Activated naive CD8-positive, alpha-beta T cell (primary cell): Measurements from ENCODE around the gene FGF14.

ENCODE experiments used
- H3K27ac Mint-ChIP-seq: one replicate; pipeline ENCODE4 v1.8.0; 2021; ENCODE audit warnings: mixed read lengths
- H3K27me3 Mint-ChIP-seq: one replicate; pipeline ENCODE4 v1.8.0; 2021; ENCODE audit warnings: mixed read lengths
- H3K36me3 Mint-ChIP-seq: one replicate; pipeline ENCODE4 v1.8.0; 2021; ENCODE audit warnings: mixed read lengths
- H3K4me1 Mint-ChIP-seq: one replicate; pipeline ENCODE4 v1.8.0; 2021; ENCODE audit warnings: low read depth, mixed read lengths
- H3K4me3 Mint-ChIP-seq: one replicate; pipeline ENCODE4 v1.8.0; 2021; ENCODE audit warnings: mild to moderate bottlenecking, mixed read lengths
- H3K9me3 Mint-ChIP-seq: one replicate; pipeline ENCODE4 v1.8.0; 2021; ENCODE audit warnings: low read depth, mixed read lengths

The FGF14 gene

GRCh38 chr13:101916775-101917474 lies 484.9 kb downstream of the FGF14 start:
- H3K36me3 Mint-ChIP-seq, result no peaks in the 10 kb centered on the region
- no peak overlapping the region for H3K4me3 Mint-ChIP-seq
- no peaks in the 10 kb centered on the region for H3K9me3 Mint-ChIP-seq
- H3K4me1 Mint-ChIP-seq, result peaks cover 5% of the 10 kb centered on the region
- no peak overlapping the region for H3K27ac Mint-ChIP-seq
- H3K27me3 Mint-ChIP-seq, result peaks cover 45% of the 10 kb centered on the region

GRCh38 chr13:101916108-101916774 lies 485.6 kb downstream of the FGF14 start:
- no peak overlapping the region for H3K27ac Mint-ChIP-seq
- no peaks in the 10 kb centered on the region for H3K9me3 Mint-ChIP-seq
- H3K36me3 Mint-ChIP-seq, result no peaks in the 10 kb centered on the region
- H3K27me3 Mint-ChIP-seq, result peaks cover 39% of the 10 kb centered on the region
- H3K4me3 Mint-ChIP-seq, result no peak overlapping the region
- H3K4me1 Mint-ChIP-seq, result peaks cover 5% of the 10 kb centered on the region

- Mint-ChIP-seq H3K9me3 (no peaks in the 10 kb centered on the region), H3K36me3 (no peaks in the 10 kb centered on the region), H3K27me3 (peaks cover 37% of the 10 kb centered on the region), H3K4me3 (no peak overlapping the region), H3K4me1 (peaks cover 5% of the 10 kb centered on the region), H3K27ac (no peak overlapping the region)
Observed at GRCh38 chr13:101915755-101916107, 486.1 kb downstream of the FGF14 start.

DNA sequence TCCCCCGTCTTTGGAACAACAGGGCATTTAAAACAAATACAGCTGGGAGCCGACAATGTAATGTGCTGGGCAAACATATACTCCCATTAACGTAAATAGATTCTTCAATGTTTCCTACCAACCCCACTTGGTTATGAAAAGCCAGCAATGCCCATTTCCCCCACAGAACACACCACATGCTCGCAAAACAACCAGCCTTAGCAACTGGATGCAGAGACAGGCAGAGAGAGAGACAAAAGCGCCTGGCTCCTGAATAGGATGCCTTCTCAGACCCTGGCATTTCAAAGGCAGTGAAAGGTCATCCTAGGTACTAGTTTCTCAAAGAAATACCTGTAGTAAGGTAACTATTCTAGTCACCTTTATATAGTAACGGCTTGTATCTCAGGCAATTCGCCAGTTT lies 486.5 kb downstream of the FGF14 start:
- Mint-ChIP-seq H3K4me1 (peaks cover 5% of the 10 kb centered on the region), H3K36me3 (no peaks in the 10 kb centered on the region), H3K27me3 (peaks cover 35% of the 10 kb centered on the region), H3K9me3 (no peaks in the 10 kb centered on the region), H3K4me3 (no peak overlapping the region), H3K27ac (no peak overlapping the region)

GRCh38 chr13:101911752-101912151 lies 490.1 kb downstream of the FGF14 start:
- Mint-ChIP-seq H3K27me3 (peaks cover 19% of the 10 kb centered on the region), H3K36me3 (no peaks in the 10 kb centered on the region), H3K9me3 (peaks cover 5% of the 10 kb centered on the region), H3K4me1 (peaks cover 3% of the 10 kb centered on the region), H3K27ac (no peak overlapping the region), H3K4me3 (no peak overlapping the region)

- no peak overlapping the region for H3K4me3 Mint-ChIP-seq
- H3K27ac Mint-ChIP-seq, result no peak overlapping the region
- H3K4me1 Mint-ChIP-seq, result no peaks in the 10 kb centered on the region
- peaks cover 1% of the 10 kb centered on the region for H3K27me3 Mint-ChIP-seq
- H3K36me3 Mint-ChIP-seq, result no peaks in the 10 kb centered on the region
- peaks cover 8% of the 10 kb centered on the region for H3K9me3 Mint-ChIP-seq
Observed at GRCh38 chr13:101903890-101904289, 498.0 kb downstream of the FGF14 start.

- no peak overlapping the region for H3K27ac Mint-ChIP-seq
- no peak overlapping the region for H3K4me3 Mint-ChIP-seq
- no peaks in the 10 kb centered on the region for H3K4me1 Mint-ChIP-seq
- peaks cover 3% of the 10 kb centered on the region for H3K9me3 Mint-ChIP-seq
- H3K27me3 Mint-ChIP-seq, result peaks cover 4% of the 10 kb centered on the region
- no peaks in the 10 kb centered on the region for H3K36me3 Mint-ChIP-seq
Observed at GRCh38 chr13:101898676-101899075, 503.2 kb downstream of the FGF14 start.

GRCh38 chr13:101896541-101896940 lies 505.3 kb downstream of the FGF14 start:
- H3K27ac Mint-ChIP-seq, result no peak overlapping the region
- H3K4me3 Mint-ChIP-seq, result no peak overlapping the region
- H3K36me3 Mint-ChIP-seq, result no peaks in the 10 kb centered on the region
- no peaks in the 10 kb centered on the region for H3K9me3 Mint-ChIP-seq
- no peaks in the 10 kb centered on the region for H3K4me1 Mint-ChIP-seq
- H3K27me3 Mint-ChIP-seq, result peaks cover 2% of the 10 kb centered on the region

DNA sequence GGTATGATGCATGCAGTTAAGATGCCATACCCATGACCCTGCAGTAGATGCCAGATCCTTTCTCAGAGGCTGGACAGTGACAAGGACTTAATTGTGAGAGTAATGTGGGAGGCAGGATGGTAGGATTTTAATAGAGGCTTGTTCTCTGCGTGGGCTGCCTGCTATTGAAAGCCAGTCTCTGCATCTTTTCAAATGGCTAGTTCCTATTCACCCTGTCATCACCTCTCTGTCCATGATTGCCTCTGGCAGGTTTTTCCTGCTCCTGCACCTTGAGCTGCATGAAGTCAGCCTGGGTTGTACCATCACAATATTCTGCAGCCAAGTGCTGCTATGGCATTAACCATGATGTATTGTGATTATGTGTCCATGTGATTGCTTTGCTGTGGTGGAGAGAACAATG lies 508.8 kb downstream of the FGF14 start:
- H3K27me3 Mint-ChIP-seq, result peaks cover 2% of the 10 kb centered on the region
- H3K4me1 Mint-ChIP-seq, result no peaks in the 10 kb centered on the region
- H3K4me3 Mint-ChIP-seq, result no peak overlapping the region
- H3K9me3 Mint-ChIP-seq, result no peaks in the 10 kb centered on the region
- H3K27ac Mint-ChIP-seq, result no peak overlapping the region
- H3K36me3 Mint-ChIP-seq, result no peaks in the 10 kb centered on the region

DNA sequence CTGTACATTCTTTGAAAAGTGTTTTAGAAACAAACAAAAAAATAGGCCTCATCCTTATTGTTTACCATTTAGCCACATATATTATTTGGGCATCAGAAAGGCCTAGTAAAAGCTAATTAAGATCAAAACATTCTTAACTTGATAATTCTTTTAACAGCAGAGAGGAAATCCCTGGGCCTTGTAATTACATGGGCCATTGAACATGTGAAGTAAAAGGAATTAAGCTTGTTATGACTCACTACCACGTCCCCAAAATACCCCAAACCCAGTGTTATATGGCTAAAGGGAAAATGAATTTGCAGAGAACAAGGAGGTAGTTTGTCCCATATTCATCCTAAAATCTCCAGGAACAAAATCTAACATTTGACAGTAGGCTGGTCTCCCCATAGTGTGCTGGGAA lies 509.6 kb downstream of the FGF14 start:
- no peak overlapping the region for H3K4me3 Mint-ChIP-seq
- H3K36me3 Mint-ChIP-seq, result no peaks in the 10 kb centered on the region
- no peaks in the 10 kb centered on the region for H3K9me3 Mint-ChIP-seq
- H3K27me3 Mint-ChIP-seq, result peaks cover 2% of the 10 kb centered on the region
- no peaks in the 10 kb centered on the region for H3K4me1 Mint-ChIP-seq
- no peak overlapping the region for H3K27ac Mint-ChIP-seq

DNA sequence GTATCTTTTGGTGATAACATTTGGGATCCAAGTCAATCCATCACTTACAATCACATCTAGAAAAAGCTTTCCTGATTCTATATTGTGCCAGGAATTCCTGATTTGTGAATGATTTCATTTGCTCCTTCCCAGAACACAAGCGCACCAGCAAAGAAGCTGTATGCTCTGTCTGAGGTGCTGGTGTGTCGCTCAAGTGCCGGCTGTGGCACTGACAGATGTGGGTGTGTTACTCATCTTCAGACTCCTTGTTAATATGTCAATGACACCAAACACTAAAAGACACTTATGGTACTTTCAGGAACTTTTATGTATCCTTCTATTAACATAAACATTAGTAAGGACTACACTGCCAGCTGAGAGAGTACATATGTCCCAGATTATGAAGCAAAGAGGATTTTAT lies 520.3 kb downstream of the FGF14 start:
- Mint-ChIP-seq H3K4me3 (no peak overlapping the region), H3K27ac (no peak overlapping the region), H3K27me3 (no peaks in the 10 kb centered on the region), H3K4me1 (no peaks in the 10 kb centered on the region), H3K36me3 (no peaks in the 10 kb centered on the region), H3K9me3 (no peaks in the 10 kb centered on the region)

- Mint-ChIP-seq H3K27ac (no peak overlapping the region), H3K4me3 (no peak overlapping the region), H3K9me3 (no peaks in the 10 kb centered on the region), H3K36me3 (no peaks in the 10 kb centered on the region), H3K4me1 (no peaks in the 10 kb centered on the region), H3K27me3 (no peaks in the 10 kb centered on the region)
Observed at GRCh38 chr13:101880581-101880980, 521.3 kb downstream of the FGF14 start.

DNA sequence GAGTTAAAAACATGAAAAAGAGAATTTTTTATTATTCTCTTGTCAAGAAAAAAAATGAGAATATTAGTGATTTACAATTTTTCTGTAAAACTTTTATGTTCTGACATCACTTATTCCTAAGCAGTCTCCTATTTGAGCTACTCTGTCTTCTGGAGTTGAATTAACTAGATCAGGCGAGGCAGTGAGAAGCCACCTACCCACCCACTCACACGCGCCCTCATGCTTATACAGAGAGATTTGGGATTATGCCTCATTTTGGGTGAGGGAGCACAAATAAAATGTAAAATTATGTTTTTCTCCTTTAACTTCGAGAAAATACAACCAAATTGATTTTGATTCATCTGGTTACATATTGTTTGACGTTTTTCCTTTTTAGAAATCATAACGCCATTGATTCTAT lies 524.9 kb downstream of the FGF14 start:
- H3K4me3 Mint-ChIP-seq, result no peak overlapping the region
- H3K9me3 Mint-ChIP-seq, result no peaks in the 10 kb centered on the region
- H3K36me3 Mint-ChIP-seq, result no peaks in the 10 kb centered on the region
- no peaks in the 10 kb centered on the region for H3K4me1 Mint-ChIP-seq
- no peak overlapping the region for H3K27ac Mint-ChIP-seq
- H3K27me3 Mint-ChIP-seq, result peaks cover 2% of the 10 kb centered on the region

GRCh38 chr13:101875717-101876393 lies 526.0 kb downstream of the FGF14 start:
- Mint-ChIP-seq H3K27ac (no peak overlapping the region), H3K4me3 (no peak overlapping the region), H3K36me3 (no peaks in the 10 kb centered on the region), H3K27me3 (peaks cover 2% of the 10 kb centered on the region), H3K4me1 (no peaks in the 10 kb centered on the region), H3K9me3 (no peaks in the 10 kb centered on the region)

DNA sequence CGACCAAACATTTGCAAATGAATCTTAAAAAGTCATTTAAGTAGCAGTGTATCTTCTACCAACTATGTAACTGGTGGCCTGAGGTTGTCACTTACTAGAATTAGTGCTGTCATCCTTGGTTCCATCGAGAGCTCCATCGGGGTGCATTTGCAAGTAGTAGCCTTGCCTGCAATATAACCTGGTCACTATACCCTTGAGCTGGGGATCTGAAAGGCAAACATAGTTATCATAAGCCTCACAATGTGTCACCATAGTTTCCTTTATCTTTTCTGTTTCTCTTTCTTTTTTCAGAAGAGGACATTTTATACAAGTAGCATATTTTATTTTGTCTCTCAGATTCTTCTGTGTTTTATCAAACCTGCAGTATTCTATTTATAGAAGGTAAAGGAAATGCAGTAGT lies 526.8 kb downstream of the FGF14 start:
- Mint-ChIP-seq H3K9me3 (no peaks in the 10 kb centered on the region), H3K4me1 (no peaks in the 10 kb centered on the region), H3K4me3 (no peak overlapping the region), H3K36me3 (no peaks in the 10 kb centered on the region), H3K27ac (no peak overlapping the region), H3K27me3 (peaks cover 2% of the 10 kb centered on the region)
